IPS-NIHi7 (cell line): ENCODE data around the gene HIPK3.
"Not testable (repeated sequence)": the region's sequence is repeated elsewhere in the genome, so short reads cannot be mapped to it uniquely, and the experiment has no call there.

Experiments
- DNase-seq: peaks from one replicate; pipeline ENCODE4 v3.0.0; 2012; ENCODE audit warnings: mixed read lengths; ENCODE audit errors: extremely low spot score

Gene HIPK3

GRCh38 chr11:33303541-33303940 is 46.4 kb downstream of the HIPK3 start:
- no peak for DNase-seq

DNA sequence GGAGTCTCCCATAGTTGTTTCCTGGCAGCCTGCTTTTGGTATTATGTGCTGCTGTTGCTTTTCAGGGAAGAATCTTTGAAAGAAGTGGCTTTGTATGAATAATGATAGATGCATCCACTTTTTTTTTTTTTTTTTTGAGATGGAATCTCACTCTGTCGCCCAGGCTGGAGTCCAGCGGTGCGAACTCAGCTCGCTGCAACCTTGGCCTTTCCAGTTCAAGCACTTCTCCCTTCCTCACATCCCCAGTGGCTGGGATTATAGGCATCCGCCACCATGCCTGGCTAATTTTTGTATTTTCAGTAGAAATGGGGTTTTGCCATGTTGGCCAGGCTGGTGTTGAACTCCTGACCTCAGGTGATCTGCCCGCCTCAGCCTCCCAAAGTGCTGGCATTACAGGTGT is 49.6 kb downstream of the HIPK3 start:
- DNase-seq: not testable (repeated sequence)

DNA sequence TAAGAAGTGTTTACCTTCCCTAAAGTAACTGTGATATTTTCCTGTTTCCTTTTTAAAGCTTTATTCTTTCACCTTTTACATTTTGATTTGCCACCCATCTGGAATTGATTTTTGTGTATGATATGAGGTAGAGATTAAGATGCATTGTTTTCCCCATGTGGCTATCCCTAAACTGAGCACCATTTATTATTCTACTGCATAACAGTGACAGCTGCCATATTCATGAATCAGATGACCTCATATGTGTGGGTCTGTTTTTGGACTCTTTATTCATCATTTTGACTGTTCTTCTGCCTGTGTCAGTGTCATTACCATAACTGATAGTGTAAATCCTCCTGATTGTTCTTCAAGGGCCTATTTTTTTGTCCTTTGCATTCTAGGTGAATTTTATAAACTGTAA is 50.8 kb downstream of the HIPK3 start:
- DNase-seq: no peak

- DNase-seq: no peak
Measured at GRCh38 chr11:33309118-33309517, 51.9 kb downstream of the HIPK3 start.

DNA sequence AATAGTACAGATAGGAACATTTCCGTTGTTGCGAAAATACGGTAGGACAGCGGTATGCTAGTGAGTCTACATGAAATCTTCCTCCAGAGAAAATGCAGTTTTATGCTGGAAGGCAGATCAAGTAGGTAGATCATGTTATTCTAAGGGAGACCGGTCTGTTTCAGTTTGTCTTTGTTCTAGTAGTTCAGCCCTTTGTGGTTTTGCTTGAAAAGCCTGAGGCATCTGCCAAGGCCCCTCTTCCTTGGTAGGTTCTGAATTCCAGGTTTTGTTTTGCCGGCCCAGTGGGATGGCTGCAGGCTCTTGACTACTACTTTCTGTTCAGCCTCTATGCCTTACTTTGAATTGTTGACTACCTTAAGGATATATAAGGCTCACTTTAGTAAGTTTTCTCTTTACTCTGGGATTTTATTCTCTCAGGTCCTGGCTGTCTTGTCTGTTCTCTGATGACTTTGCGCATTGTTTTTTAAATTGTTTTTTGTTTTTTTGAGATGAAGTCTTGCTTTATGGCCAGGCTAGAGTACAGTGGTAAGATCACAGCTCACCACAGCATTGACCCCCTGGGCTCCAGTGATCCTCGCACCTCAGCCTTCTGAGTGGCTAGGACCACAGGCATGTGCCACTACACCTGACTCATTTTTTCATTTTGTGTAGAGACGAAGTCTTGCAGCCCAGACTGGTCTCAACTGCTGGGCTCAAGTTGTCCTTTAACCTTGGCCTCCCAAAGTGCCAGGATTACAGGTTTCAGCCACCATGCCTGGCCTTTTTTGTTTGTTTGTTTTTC is 53.7 kb downstream of the HIPK3 start:
- DNase-seq: peak; percentile 43

DNA sequence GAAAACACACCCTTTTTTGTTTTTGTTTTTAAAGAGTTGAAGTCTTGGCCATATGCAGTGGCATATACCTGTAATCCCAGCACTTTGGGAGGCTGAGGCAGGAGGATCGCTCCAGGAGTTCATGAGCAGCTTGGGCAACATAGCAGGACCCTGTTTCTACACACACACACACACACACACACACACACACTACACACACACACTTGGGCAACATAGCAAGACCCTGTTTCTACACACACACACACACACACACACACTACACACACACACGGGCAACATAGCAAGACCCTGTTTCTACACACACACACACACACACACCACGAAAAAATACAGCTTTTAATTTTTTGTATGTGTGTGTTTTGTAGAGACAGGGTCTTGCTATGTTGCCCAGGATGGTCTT is 54.5 kb downstream of the HIPK3 start:
- no peak for DNase-seq

DNA sequence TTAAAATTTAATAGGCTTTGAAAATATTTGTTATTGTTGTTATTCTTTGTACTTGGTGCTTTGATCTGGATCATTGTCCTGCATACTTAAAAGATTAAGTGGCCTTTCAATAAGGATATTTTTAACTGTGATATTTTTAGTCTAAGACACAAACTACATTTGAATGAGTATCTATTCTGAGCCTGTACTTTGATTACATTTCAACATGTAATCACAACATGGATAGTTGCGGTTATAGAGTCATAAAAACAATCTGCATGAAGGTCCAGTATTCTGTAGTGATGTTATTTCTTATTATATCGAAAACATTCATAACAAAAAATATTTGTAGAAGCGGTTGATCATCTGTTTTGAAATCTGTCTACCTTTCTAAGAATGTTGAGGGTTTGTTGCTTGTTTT is 58.6 kb downstream of the HIPK3 start:
- DNase-seq: no peak

GRCh38 chr11:33317662-33318061 is 60.5 kb downstream of the HIPK3 start:
- DNase-seq: no peak

- DNase-seq: no peak
Measured at GRCh38 chr11:33320016-33320813, 63.0 kb downstream of the HIPK3 start.

- no peak for DNase-seq
Measured at GRCh38 chr11:33320814-33321330, 63.7 kb downstream of the HIPK3 start.

- no peak for DNase-seq
Measured at GRCh38 chr11:33321422-33321821, 64.2 kb downstream of the HIPK3 start.

GRCh38 chr11:33323421-33323820 is 66.2 kb downstream of the HIPK3 start:
- DNase-seq: no peak

DNA sequence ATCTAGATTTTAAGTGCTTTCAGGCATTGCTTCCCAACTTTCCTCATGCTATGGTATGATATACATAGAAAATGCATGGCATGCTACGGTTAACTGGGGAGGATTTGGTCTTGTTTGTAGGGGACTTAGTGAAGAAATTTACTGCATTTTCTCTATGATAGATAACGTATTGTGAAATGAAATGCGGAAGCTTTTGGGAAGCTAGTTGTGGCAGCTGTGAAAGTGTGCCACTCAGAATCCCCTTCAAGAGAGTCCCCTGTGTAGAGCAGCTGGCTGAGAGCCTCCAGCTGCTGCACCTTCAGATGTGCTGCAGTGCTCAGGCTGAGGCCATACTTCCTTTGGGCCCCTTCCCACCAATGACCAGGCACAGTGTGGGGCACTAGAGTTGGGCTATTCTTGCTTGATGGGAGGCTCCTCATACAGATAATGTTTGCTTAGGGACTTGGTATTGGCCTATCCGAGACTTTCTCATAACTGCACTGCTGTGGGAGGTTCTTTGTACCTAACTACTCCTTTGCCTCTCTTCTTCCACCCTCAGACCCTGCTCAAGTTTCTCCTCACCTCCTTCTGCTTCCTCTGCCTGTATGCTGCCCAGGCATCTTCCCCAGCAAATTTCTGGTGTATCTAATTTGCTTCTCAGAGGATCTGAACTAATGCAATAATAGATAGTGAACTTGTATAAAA is 67.3 kb downstream of the HIPK3 start:
- DNase-seq: no peak

- no peak for DNase-seq
Measured at GRCh38 chr11:33325451-33325850, 68.3 kb downstream of the HIPK3 start.

GRCh38 chr11:33329705-33330329 is 72.6 kb downstream of the HIPK3 start:
- peak; percentile 62 for DNase-seq

DNA sequence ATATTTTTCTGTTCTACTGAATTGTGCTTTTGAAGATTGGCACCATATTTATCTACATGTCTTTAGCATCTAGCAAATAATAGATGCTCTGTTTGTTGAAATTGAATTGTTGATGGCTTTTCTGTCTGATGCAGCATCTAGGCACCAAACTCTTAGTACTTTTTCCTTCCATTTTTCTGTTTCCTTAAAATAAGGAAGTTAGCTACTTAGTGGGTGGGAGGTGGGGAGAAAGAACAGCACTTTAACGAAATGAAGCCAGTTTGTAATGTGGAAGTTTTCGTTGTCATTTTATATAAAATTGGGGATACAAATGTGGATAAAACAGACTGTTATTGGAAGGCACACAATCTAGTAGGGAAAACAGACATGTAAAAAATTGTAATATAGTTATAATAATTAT is 76.6 kb downstream of the HIPK3 start:
- no peak for DNase-seq

DNA sequence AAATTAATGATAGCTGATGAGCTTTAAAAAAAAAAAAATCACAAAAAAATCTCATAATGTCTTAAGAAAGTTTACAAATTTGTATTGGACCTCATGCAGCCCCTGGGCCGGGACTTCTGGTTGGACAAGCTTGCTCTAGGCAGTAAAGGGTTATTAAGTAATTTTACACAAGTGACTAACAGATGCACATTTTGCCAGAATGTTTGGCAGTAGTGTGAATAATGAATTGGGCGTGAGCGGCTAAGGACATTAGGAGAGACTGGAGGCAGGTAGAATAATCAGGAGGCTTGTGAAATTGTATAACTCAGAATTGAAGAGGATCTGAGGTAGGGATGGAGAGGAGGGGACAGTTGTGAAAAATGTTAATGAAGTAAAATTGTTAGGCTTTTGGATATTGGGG is 77.4 kb downstream of the HIPK3 start:
- no peak for DNase-seq

DNA sequence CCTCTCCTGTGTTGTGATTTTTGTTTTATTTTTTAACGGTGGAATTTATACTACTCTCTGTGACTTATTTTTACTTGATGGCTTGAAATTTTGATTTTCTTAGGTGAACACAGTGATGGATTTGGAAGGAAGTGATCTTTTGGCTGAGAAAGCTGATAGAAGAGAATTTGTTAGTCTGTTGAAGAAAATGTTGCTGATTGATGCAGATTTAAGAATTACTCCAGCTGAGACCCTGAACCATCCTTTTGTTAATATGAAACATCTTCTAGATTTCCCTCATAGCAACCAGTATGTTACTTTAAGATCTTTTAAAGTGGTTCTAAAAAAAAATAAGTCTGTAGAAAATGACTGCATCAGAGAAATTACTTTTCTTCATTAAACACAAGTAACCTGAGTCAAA is 82.1 kb downstream of the HIPK3 start:
- DNase-seq: no peak

DNA sequence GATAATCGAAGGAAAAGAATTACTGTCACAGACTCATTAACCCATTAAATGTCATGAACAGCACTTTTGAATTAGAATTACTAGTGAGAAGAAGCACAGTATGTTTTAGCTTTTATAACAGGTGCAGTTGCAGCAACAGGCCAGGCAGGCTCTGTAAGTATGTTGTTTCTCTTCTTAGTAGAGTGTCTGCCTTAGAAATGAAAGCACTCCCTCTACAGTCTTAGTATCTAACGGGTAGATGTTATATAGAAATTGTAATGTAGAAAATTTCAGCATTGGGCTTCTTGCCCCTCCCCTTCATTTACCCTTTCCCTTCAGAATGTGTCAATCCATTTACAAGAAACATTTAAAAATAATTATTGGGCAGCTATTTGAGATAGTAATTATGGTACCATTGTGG is 87.4 kb downstream of the HIPK3 start:
- DNase-seq: no peak

- no peak for DNase-seq
Measured at GRCh38 chr11:33347490-33348125, 90.4 kb downstream of the HIPK3 start.

- no peak for DNase-seq
Measured at GRCh38 chr11:33350287-33350686, 93.1 kb downstream of the HIPK3 start.
